Neural cell (in vitro differentiated cells): Measurements from ENCODE around the gene TULP4. TPM values are rescaled to one million over a fixed set of nuclear protein-coding genes. Genes with fewer than 3 reads are reported as not detected.

Source experiments
- polyA plus RNA-seq: library from polyadenylated mRNA; depleted of rRNA; stranded (reverse); fragments of >200 nt; gene quantifications from 2 replicates; pipeline ENCODE4 v1.2.3, GENCODE V29; 2014
- small RNA-seq, 3 experiments: library from RNA; depleted of rRNA; stranded (forward); fragments of <200 nt; gene quantifications; one replicate each; pipeline ENCODE3, GENCODE V24; 2012

Gene TULP4
- polyA plus RNA-seq, 1 donor from 2014 or later = 30.6 TPM

Small RNAs within 50 kb of the gene (small RNA-seq; reads per million reads assigned to genes)
- gene RN7SL173P = 0 to 0.16 (median 0.03) reads per million in 3 experiments

Other genes with a start within 250 kb of the TULP4 start
- 22.2 and 22.3 TPM in 2 replicates for gene SERAC1, start 144.2 kb upstream of the TULP4 start, polyA plus RNA-seq
- gene GTF2H5, start 144.1 kb upstream of the TULP4 start, polyA plus RNA-seq = 15.8 and 19.1 TPM in 2 replicates
- gene TMEM181, start 247.6 kb downstream of the TULP4 start, polyA plus RNA-seq = 47.6 TPM in 2 replicates